Tibial artery (tissue), 4 donors: ENCODE data around the gene RANBP3.

Source experiments
- DNase-seq, 2 donors: peaks; one replicate each; pipeline ENCODE4 v3.0.0-alpha.2; 2019
- H3K27ac ChIP-seq, 2 donors: fragments of 200-600 bp; sonication (generic) in 1 of 2; 1 replicate in 1 of 2; 2 replicates in 1 of 2; pipeline ENCODE4 v1.5.1; 2018 to 2019; ENCODE audit warnings: mild to moderate bottlenecking in 1 of 2
- H3K27me3 ChIP-seq, 2 donors: fragments of 200-600 bp; sonication (generic) in 1 of 2; one replicate each; pipeline versions ENCODE4 v1.5.1 to v1.6.0; 2016 to 2019
- H3K36me3 ChIP-seq, 3 donors: fragments of 200-600 bp; sonication (generic) in 2 of 3; one replicate each; pipeline ENCODE4 v1.5.1; 2016 to 2019; ENCODE audit warnings: mild to moderate bottlenecking in 2 of 3
- H3K4me1 ChIP-seq, 4 donors: fragments of 200-600 bp; sonication (generic) in 2 of 4; 1 replicate in 3 of 4; 2 replicates in 1 of 4; pipeline ENCODE4 v1.5.1; 2016 to 2019
- H3K4me3 ChIP-seq, 2 donors: fragments of 200-600 bp; sonication (generic) in 1 of 2; 1 replicate in 1 of 2; 2 replicates in 1 of 2; pipeline ENCODE4 v1.5.1; 2018 to 2019; ENCODE audit warnings: mild to moderate bottlenecking in 2 of 2
- H3K9me3 ChIP-seq, 3 donors: fragments of 200-600 bp; sonication (generic) in 1 of 3; one replicate each; pipeline ENCODE4 v1.5.1; 2016 to 2019
- intact Hi-C: fragments of 100-400 bp; cut with DNase I; formaldehyde crosslinking; loops from one replicate; pipeline ENCODE4 v1.15.0; 2023; ENCODE audit warnings: low total_unique reads
- TF ChIP-seq, protein P1 (sequence below), 2 experiments: fragments of 200-600 bp in 1 of 2; fragments of 450-650 bp in 1 of 2; IDR thresholded peaks; one replicate each; pipeline ENCODE4 v1.5.1; 2017 to 2019; ENCODE audit warnings: antibody characterized with exemption in 2 of 2, mild to moderate bottlenecking in 1 of 2, moderate library complexity in 1 of 2

The RANBP3 gene

DNA sequence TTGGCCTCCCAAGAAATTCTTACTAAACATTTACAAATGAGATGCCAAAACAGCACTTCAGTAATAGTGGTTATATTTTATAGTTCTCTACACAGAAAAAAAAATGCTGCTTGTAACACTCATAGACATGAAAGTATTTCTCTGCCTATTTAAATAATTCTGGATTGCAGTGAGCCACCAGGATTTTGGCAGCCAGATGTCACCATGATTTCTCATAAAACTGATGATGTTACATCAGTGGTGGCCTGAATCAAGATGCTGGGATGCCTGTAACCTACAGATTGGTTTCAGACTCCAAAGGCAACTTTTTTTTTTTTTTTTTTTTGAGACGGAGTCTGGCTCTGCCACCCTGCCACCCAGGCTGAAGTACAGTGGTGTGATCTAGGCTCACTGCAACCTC is 66.6 kb downstream of the RANBP3 start:
- TF ChIP-seq, protein P1, sequence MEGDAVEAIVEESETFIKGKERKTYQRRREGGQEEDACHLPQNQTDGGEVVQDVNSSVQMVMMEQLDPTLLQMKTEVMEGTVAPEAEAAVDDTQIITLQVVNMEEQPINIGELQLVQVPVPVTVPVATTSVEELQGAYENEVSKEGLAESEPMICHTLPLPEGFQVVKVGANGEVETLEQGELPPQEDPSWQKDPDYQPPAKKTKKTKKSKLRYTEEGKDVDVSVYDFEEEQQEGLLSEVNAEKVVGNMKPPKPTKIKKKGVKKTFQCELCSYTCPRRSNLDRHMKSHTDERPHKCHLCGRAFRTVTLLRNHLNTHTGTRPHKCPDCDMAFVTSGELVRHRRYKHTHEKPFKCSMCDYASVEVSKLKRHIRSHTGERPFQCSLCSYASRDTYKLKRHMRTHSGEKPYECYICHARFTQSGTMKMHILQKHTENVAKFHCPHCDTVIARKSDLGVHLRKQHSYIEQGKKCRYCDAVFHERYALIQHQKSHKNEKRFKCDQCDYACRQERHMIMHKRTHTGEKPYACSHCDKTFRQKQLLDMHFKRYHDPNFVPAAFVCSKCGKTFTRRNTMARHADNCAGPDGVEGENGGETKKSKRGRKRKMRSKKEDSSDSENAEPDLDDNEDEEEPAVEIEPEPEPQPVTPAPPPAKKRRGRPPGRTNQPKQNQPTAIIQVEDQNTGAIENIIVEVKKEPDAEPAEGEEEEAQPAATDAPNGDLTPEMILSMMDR (IDR thresholded peaks at IDR 0.05), result no peak
- intact Hi-C loops, result no loop called here
- H3K4me3 ChIP-seq, result no peak overlapping the region
- DNase-seq, result no peak
- H3K4me1 ChIP-seq, result peaks cover 0 to 28% (median 10%) of the 10 kb centered on the region in 4 donors
- no peak overlapping the region for H3K27ac ChIP-seq
- H3K27me3 ChIP-seq, result no peaks in the 10 kb centered on the region
- no peaks in the 10 kb centered on the region for H3K9me3 ChIP-seq
- H3K36me3 ChIP-seq, result peaks cover 10 to 45% (median 36%) of the 10 kb centered on the region in 3 donors

DNA sequence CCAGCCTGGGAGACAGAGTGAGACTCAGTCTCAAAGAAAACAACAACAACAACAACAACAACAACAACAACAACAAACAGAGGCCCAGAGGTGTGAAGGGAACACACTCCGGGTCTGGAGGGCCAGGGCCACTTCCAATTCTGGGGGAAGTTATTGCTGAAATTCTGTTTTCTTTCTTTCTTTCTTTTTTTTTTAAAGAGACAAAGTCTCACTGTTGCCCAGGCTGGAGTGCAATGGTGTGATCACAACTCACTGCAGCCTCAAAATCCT is 67.4 kb downstream of the RANBP3 start:
- Histone ChIP-seq H3K9me3 (no peaks in the 10 kb centered on the region), H3K4me1 (peaks cover 0 to 31% (median 17%) of the 10 kb centered on the region in 4 donors), H3K36me3 (peaks cover 10 to 37% (median 28%) of the 10 kb centered on the region in 3 donors), H3K27ac (no peak overlapping the region), H3K27me3 (no peaks in the 10 kb centered on the region), H3K4me3 (no peak overlapping the region)
- intact Hi-C loops, result no loop called here
- TF ChIP-seq, protein P1 (IDR thresholded peaks at IDR 0.05), result no peak
- no peak for DNase-seq

DNA sequence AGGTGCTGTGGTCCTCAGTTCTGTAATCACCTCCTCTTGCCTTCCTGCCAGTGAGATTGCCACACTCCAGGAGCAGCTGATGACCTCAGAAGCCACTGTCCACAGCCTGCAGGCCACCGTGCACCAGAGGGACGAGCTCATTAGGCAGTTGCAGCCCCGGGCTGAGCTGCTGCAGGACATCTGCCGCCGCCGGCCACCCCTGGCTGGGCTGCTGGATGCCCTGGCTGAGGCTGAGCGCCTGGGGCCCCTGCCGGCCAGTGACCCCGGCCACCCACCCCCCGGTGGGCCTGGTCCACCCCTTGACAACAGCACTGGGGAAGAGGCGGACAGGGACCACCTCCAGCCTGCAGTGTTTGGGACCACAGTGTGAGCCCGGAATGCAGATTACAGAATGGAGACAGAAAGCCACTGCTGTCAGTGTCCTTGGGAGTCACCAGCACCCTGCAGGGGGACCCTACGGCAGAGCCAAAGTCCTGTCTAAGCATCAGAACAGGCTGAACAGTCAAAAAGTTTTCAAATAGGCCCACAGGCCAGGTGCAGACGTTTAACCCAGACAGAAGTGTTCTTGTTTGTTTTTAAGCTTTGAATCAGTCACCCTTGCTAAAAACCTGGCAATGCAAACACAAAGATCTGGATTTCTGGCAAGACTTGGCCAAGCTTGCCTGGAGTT is 69.0 kb downstream of the RANBP3 start:
- TF ChIP-seq, protein P1 (IDR thresholded peaks at IDR 0.05), result no peak
- H3K27ac ChIP-seq, result no peak overlapping the region
- DNase-seq, result no peak
- H3K27me3 ChIP-seq, result no peaks in the 10 kb centered on the region
- no peaks in the 10 kb centered on the region for H3K9me3 ChIP-seq
- peaks cover 10 to 26% (median 18%) of the 10 kb centered on the region in 3 donors for H3K36me3 ChIP-seq
- H3K4me3 ChIP-seq, result no peak overlapping the region
- intact Hi-C loops, result no loop called here
- H3K4me1 ChIP-seq, result peaks cover 0 to 22% (median 15%) of the 10 kb centered on the region in 4 donors

DNA sequence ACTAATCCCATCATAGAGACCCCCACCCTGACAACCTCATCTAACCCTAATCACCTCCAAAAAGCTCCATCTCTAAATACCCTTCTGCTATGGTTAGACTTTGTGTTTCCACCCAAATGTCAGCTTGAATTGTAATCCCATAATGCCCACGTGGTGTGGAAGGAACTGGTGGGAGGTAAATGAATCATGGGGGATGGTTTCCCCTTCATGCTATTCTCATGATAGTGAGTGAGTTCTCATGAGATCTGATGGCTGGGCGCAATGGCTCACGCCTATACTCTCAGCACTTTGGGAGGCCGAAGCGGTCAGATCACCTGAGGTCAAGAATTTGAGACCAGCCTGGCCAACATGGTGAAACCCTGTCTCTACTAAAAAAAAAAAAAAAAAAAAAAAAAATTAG is 70.7 kb downstream of the RANBP3 start:
- intact Hi-C loops, result no loop called here
- Histone ChIP-seq H3K4me1 (peaks cover 0 to 30% (median 22%) of the 10 kb centered on the region in 4 donors), H3K36me3 (peaks cover 10 to 26% (median 18%) of the 10 kb centered on the region in 3 donors), H3K9me3 (no peaks in the 10 kb centered on the region), H3K4me3 (no peak overlapping the region), H3K27ac (no peak overlapping the region), H3K27me3 (no peaks in the 10 kb centered on the region)
- TF ChIP-seq, protein P1 (IDR thresholded peaks at IDR 0.05), result no peak
- no peak for DNase-seq

DNA sequence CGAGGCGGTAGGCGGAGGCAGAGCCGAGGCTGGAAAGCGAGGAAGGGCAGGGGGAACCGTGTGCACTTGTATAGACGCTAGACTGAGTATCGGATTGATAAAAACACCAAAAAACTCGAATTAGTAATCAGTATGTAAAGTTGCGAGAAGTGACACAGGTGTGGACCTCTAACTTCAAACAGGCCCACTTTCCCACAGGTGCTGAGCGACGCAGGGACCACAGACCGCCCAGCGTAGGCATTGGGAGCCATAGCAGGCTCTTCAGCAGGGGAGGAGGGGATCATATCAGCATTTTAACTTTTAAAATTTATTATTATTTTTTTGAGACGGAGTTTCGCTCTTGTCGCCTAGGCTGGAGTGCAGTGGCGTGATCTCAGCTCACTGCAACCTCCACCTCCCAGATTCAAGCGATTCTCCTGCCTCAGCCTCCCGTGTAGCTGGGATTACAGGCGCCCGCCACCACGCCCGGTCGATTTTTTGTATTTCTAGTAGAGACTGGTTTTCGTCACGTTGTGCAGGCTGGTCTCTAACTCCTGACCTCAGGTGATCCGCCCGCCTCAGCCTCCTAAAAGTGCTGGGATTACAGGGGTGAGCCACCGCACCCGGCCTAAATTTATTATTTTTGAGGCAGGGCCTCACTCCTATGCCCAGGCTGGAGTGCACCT is 72.7 kb downstream of the RANBP3 start:
- intact Hi-C loops, result loop anchor here (2.0 kb wide), 1 partner anchor 74 kb away; the partner anchor contains the start of gene RANBP3
- no peak for DNase-seq
- H3K27ac ChIP-seq, result peak overlapping the region; percentile 65 to 86

More for the DNA sequence above, 72.7 kb downstream of the RANBP3 start:
- peaks cover 0 to 35% (median 24%) of the 10 kb centered on the region in 4 donors for H3K4me1 ChIP-seq
- peak overlapping the region; percentile 72 to 90 for H3K4me3 ChIP-seq
- no peaks in the 10 kb centered on the region for H3K9me3 ChIP-seq
- peaks cover 10 to 21% (median 15%) of the 10 kb centered on the region in 3 donors for H3K36me3 ChIP-seq
- TF ChIP-seq, protein P1 (IDR thresholded peaks at IDR 0.05), result no peak
- no peaks in the 10 kb centered on the region for H3K27me3 ChIP-seq
